GM23338 (cell line): ENCODE data around the gene RPL28. TPM values are rescaled to one million over a fixed set of nuclear protein-coding genes. Genes with fewer than 3 reads are reported as not detected.
A peak's percentile ranks its signal among the peaks of the same experiment; 100 is the strongest.

Source experiments
- ATAC-seq: fragments of 200-7000 bp; cut with Tn5 transposase; 3 replicates; pipeline ENCODE4 v1.9.1; 2020
- DNase-seq: peaks from one replicate; pipeline ENCODE4 v3.0.0-alpha.2; 2015; ENCODE audit warnings: low spot score
- H2AFZ ChIP-seq: fragments of 200-600 bp; sonication (generic); 2 replicates; pipeline ENCODE4 v1.8.0; 2016; ENCODE audit warnings: antibody characterized with exemption, mild to moderate bottlenecking, moderate library complexity
- H3F3A ChIP-seq: fragments of 200-600 bp; sonication (generic); replicated peaks from 2 replicates; pipeline ENCODE4 v1.8.0; 2017; ENCODE audit warnings: antibody characterized with exemption, mixed run types, low read depth
- H3K27ac ChIP-seq: fragments of 200-600 bp; sonication (generic); 2 replicates; pipeline ENCODE4 v1.6.1; 2016; ENCODE audit warnings: low read depth
- H3K27me3 ChIP-seq: fragments of 200-600 bp; sonication (generic); 2 replicates; pipeline ENCODE4 v1.8.0; 2016; ENCODE audit warnings: mild to moderate bottlenecking, mixed run types, moderate library complexity; ENCODE audit not compliant: insufficient read depth
- H3K36me3 ChIP-seq: fragments of 200-600 bp; sonication (generic); 2 replicates; pipeline ENCODE4 v1.8.0; 2016; ENCODE audit warnings: mild to moderate bottlenecking; ENCODE audit not compliant: insufficient read depth
- H3K4me1 ChIP-seq: fragments of 200-600 bp; sonication (generic); 2 replicates; pipeline ENCODE4 v1.8.0; 2016; ENCODE audit warnings: mild to moderate bottlenecking, moderate library complexity; ENCODE audit not compliant: insufficient read depth
- H3K4me2 ChIP-seq: fragments of 200-600 bp; sonication (generic); 2 replicates; pipeline ENCODE4 v1.7.1; 2017; ENCODE audit warnings: mixed run types
- H3K4me3 ChIP-seq: fragments of 200-600 bp; sonication (generic); 2 replicates; pipeline ENCODE4 v1.6.1; 2016; ENCODE audit warnings: mixed run types
- H3K79me2 ChIP-seq: fragments of 200-600 bp; sonication (generic); replicated peaks from 2 replicates; pipeline ENCODE4 v1.8.0; 2017; ENCODE audit warnings: mild to moderate bottlenecking; ENCODE audit not compliant: insufficient read depth
- H3K9me2 ChIP-seq: fragments of 200-600 bp; sonication (generic); 2 replicates; pipeline ENCODE4 v1.8.0; 2017; ENCODE audit not compliant: insufficient read depth
- H4K20me1 ChIP-seq: fragments of 200-600 bp; sonication (generic); replicated peaks from 2 replicates; pipeline ENCODE4 v1.8.0; 2017; ENCODE audit warnings: mild to moderate bottlenecking; ENCODE audit not compliant: insufficient read depth
- H3K27ac Mint-ChIP-seq: 2 replicates; pipeline ENCODE4 v1.8.0; 2020; ENCODE audit warnings: inconsistent platforms, mild to moderate bottlenecking, moderate library complexity, mixed read lengths
- H3K27me3 Mint-ChIP-seq: 3 replicates; pipeline ENCODE4 v1.8.0; 2022; ENCODE audit warnings: low read depth, mild to moderate bottlenecking, moderate library complexity, mixed read lengths, inconsistent platforms; ENCODE audit not compliant: insufficient read depth, poor library complexity
- H3K36me3 Mint-ChIP-seq: 3 replicates; pipeline ENCODE4 v1.8.0; 2021; ENCODE audit warnings: low read depth, mild to moderate bottlenecking, inconsistent platforms, moderate library complexity, mixed read lengths
- H3K4me1 Mint-ChIP-seq: 3 replicates; pipeline ENCODE4 v1.8.0; 2020; ENCODE audit warnings: mild to moderate bottlenecking, inconsistent platforms, mixed read lengths
- H3K4me3 Mint-ChIP-seq: 3 replicates; pipeline ENCODE4 v1.8.0; 2021; ENCODE audit warnings: moderate library complexity, mild to moderate bottlenecking, inconsistent platforms, mixed read lengths
- H3K9me3 Mint-ChIP-seq: 3 replicates; pipeline ENCODE4 v1.8.0; 2020; ENCODE audit warnings: moderate library complexity, mild to moderate bottlenecking, inconsistent platforms, mixed read lengths
- CREB1 ChIP-seq: fragments of 250-450 bp; sonication (Bioruptor Pico); IDR thresholded peaks from 2 replicates; pipeline ENCODE4 v1.5.0; 2020; ENCODE audit warnings: low read depth, mild to moderate bottlenecking, moderate library complexity
- CTCF ChIP-seq, 2 experiments: fragments of 200-600 bp in 1 of 2; sonication (generic) in 1 of 2; conservative IDR thresholded peaks; 2 replicates each; pipeline versions ENCODE4 v1.5.1 to v1.6.1; 2016 to 2017; ENCODE audit warnings: antibody characterized with exemption in 2 of 2, low read depth in 2 of 2, mild to moderate bottlenecking in 2 of 2, moderate library complexity in 1 of 2
- ETS1 ChIP-seq: IDR thresholded peaks from 2 replicates; pipeline ENCODE4 v1.6.1; 2016; ENCODE audit warnings: antibody characterized with exemption
- EZH2 ChIP-seq: fragments of 200-600 bp; sonication (generic); IDR thresholded peaks from one replicate; pipeline ENCODE4 v1.8.0; 2017; ENCODE audit warnings: antibody characterized with exemption, mild to moderate bottlenecking, low read depth; ENCODE audit not compliant: unreplicated experiment
- EZH2phosphoT487 ChIP-seq: fragments of 200-600 bp; sonication (generic); IDR thresholded peaks from one replicate; pipeline ENCODE4 v1.8.1; 2018; ENCODE audit warnings: antibody characterized with exemption; ENCODE audit not compliant: unreplicated experiment
- JUNB ChIP-seq: IDR thresholded peaks from one replicate; pipeline ENCODE4 v1.6.1; 2016; ENCODE audit warnings: antibody characterized with exemption; ENCODE audit not compliant: unreplicated experiment
- NANOG ChIP-seq: IDR thresholded peaks from 2 replicates; pipeline ENCODE4 v1.6.1; 2016; ENCODE audit warnings: antibody characterized with exemption, borderline replicate concordance
- POLR2AphosphoS5 ChIP-seq: IDR thresholded peaks from 2 replicates; pipeline ENCODE4 v1.6.1; 2016; ENCODE audit warnings: antibody characterized with exemption, low read depth
- REST ChIP-seq: IDR thresholded peaks from one replicate; pipeline ENCODE4 v1.6.1; 2018; ENCODE audit warnings: antibody characterized with exemption; ENCODE audit not compliant: unreplicated experiment
- STAT1 ChIP-seq: IDR thresholded peaks from one replicate; pipeline ENCODE4 v1.6.1; 2016; ENCODE audit warnings: antibody characterized with exemption; ENCODE audit not compliant: unreplicated experiment
- ZNF114 ChIP-seq: fragments of 250-450 bp; sonication (Bioruptor Pico); IDR thresholded peaks from 2 replicates; pipeline ENCODE4 v1.5.0; 2020; ENCODE audit warnings: mild to moderate bottlenecking, moderate library complexity
- ZNF331 ChIP-seq: fragments of 250-450 bp; sonication (Bioruptor Pico); IDR thresholded peaks from 2 replicates; pipeline ENCODE4 v1.5.0; 2020; ENCODE audit warnings: low read depth, mild to moderate bottlenecking, moderate library complexity
- ZNF462 ChIP-seq: fragments of 250-450 bp; sonication (Bioruptor Pico); IDR thresholded peaks from 2 replicates; pipeline ENCODE4 v1.5.0; 2020; ENCODE audit warnings: mild to moderate bottlenecking, moderate library complexity
- long read RNA-seq: library from polyadenylated mRNA; unstranded; transcript quantifications from one replicate; pipeline ENCODE4 v2.0.0, GENCODE V29; 2020; ENCODE audit not compliant: unreplicated experiment
- polyA plus RNA-seq: library from polyadenylated mRNA; unstranded; fragments of >200 nt; fragmentation: Nextera tagmentation; extraction: Ambion mirVana; gene quantifications from 2 replicates; pipeline ENCODE4 v1.2.1, GENCODE V29; 2016
- total RNA-seq: library from RNA; depleted of rRNA; stranded (reverse); fragments of >200 nt; shearing (Covaris generic); gene quantifications from 2 replicates; pipeline ENCODE4 v1.2.3, GENCODE V29; 2014; rRNA removed

Gene RPL28
- total RNA-seq, result 463 and 737 TPM in 2 replicates
- polyA plus RNA-seq, result 1,528 and 1,802 TPM in 2 replicates
- long read RNA-seq, full-length matches to known transcripts, result 2,292 of 2,337 reads
- long read RNA-seq, partial matches to known transcripts, result 9 of 2,337 reads
- long read RNA-seq, other reads (novel, unspliced or antisense), result 36 of 2,337 reads

DNA sequence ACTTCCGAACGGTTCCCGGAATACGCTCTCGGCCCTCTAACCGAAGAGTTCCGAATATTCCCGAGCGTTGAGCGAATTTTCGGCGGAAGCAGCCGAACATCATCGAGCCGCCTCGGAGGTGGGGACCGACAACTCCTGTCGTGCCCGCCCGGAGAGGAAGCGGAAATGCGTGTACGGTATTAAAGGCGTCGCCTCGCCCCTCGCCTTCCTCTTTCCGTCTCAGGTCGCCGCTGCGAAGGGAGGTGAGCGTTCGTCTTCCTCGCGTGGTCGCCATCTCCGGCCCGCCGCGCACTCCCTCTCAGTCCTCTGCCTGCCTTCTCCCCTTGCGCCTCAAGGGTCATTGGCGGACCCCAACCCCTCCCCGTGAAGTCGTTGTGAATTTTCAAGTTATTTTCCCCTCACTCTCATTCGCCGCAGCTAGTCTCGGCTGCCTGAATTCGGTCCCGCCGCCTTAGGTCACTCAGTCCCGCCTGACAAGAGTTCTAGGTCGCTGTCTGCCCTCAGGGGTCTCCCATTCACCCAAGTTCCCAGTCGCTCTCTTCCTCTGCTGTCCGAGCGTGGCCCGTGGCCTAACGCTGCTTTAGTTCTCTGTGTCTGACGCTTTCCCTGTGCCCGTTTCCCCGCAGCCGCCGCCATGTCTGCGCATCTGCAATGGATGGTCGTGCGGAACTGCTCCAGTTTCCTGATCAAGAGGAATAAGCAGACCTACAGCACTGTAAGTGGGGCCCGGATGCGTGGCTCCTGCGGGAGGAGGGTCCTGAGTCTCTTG is at the start of gene RPL28:
Gene RPL28, plus strand, starts transcription at position 209 of the 769 bp plus-strand sequence. Its CDS starts 426 bp downstream, at position 635.
- Histone ChIP-seq H4K20me1 (peaks cover 46% of the 10 kb centered on the region), H3K27ac (peak within 1 kb of the TSS; percentile 21; the same call in 1 of the 2 replicates)

More for the DNA sequence above, at the start of gene RPL28:
- Mint-ChIP-seq H3K36me3 (peaks cover 56% of the 10 kb centered on the region), H3K27me3 (peaks cover 56% of the 10 kb centered on the region), H3K27ac (peak within 1 kb of the TSS; percentile 98), H3K4me1 (peaks cover 53% of the 10 kb centered on the region), H3K9me3 (peaks cover 5% of the 10 kb centered on the region), H3K4me3 (peak within 1 kb of the TSS; percentile 99)
- H3K4me3 ChIP-seq, result peak within 1 kb of the TSS; percentile 99
- DNase-seq, result peak; percentile 99
- peak within 1 kb of the TSS; percentile 97 for H3K4me2 ChIP-seq
- H3K9me2 ChIP-seq, result no peaks in the 10 kb centered on the region
- peaks cover 57% of the 10 kb centered on the region for H3F3A ChIP-seq
- H3K79me2 ChIP-seq, result peaks cover 33% of the 10 kb centered on the region
- no peak within 1 kb of the TSS for H2AFZ ChIP-seq
- peaks cover 11% of the 10 kb centered on the region; the same call in 1 of the 2 replicates for H3K36me3 ChIP-seq
- peaks cover 12% of the 10 kb centered on the region for H3K27me3 ChIP-seq
- peaks cover 52% of the 10 kb centered on the region for H3K4me1 ChIP-seq
- peak; percentile 49 for ATAC-seq
- TF ChIP-seq STAT1 (no peak), EZH2 (no peak), REST (peak; percentile 37), ZNF331 (CRISPR knock-in tag) (no peak), ETS1 (no peak; the same call in none of the 2 replicates), ZNF114 (peak; percentile 44; the same call in 1 of the 2 replicates), NANOG (no peak), POLR2AphosphoS5 (peak; percentile 100), EZH2phosphoT487 (no peak), JUNB (no peak), ZNF462 (CRISPR knock-in tag) (no peak), CTCF (conservative IDR thresholded peaks at IDR 0.05; ENCODE audit: low read depth in 2 of 2) (no peak), CREB1 (peak; percentile 72)
